GM21390 (cell line): Measurements from ENCODE around the gene SSBP3.

Experiments
- ATAC-seq: cut with Tn5 transposase; IDR thresholded peaks from one replicate; pipeline ENCODE4 v1.9.1; 2021; ENCODE audit not compliant: unreplicated experiment

Gene SSBP3

DNA sequence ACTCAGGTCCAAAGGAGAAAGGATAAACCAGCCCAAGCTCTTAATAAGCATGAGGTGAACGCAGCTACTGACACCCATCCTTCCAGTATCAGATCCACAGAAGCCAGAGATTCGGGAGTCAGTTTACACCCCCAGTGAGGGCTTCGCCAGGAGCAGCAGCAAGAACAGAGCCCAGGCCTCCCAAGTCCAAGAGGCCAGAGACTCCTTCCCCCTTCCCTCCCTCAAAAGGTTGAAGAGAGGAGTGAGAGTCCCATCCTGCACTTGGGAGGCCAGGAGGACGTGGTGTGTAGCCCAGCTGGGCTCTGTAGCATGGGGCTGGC is 133.5 kb downstream of the SSBP3 start:
- ATAC-seq, result no peak

GRCh38 chr1:54272134-54272533 is 134.1 kb downstream of the SSBP3 start:
- no peak for ATAC-seq

- ATAC-seq, result no peak
Measured at GRCh38 chr1:54271341-54271740, 134.9 kb downstream of the SSBP3 start.

DNA sequence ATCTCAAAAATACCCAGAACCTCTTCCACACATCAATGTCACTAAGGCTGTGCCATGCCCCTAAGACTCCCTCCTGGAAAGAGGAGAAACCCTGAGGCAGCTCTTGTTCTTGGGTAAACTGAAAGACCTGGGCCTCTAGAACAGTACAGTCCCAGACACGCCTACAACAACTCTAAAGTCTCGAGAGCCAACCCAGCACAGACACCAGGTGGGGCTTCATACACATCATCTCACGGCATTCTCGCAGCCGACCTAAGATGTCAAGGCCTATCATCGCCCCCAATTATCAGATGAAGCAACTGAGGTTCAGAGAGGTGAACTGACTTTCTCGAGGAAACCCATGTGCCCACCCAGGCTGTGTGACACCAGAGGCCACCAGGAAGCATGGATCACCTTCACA is 135.7 kb downstream of the SSBP3 start:
- ATAC-seq, result no peak

GRCh38 chr1:54268762-54269297 is 137.4 kb downstream of the SSBP3 start:
- ATAC-seq, result no peak

DNA sequence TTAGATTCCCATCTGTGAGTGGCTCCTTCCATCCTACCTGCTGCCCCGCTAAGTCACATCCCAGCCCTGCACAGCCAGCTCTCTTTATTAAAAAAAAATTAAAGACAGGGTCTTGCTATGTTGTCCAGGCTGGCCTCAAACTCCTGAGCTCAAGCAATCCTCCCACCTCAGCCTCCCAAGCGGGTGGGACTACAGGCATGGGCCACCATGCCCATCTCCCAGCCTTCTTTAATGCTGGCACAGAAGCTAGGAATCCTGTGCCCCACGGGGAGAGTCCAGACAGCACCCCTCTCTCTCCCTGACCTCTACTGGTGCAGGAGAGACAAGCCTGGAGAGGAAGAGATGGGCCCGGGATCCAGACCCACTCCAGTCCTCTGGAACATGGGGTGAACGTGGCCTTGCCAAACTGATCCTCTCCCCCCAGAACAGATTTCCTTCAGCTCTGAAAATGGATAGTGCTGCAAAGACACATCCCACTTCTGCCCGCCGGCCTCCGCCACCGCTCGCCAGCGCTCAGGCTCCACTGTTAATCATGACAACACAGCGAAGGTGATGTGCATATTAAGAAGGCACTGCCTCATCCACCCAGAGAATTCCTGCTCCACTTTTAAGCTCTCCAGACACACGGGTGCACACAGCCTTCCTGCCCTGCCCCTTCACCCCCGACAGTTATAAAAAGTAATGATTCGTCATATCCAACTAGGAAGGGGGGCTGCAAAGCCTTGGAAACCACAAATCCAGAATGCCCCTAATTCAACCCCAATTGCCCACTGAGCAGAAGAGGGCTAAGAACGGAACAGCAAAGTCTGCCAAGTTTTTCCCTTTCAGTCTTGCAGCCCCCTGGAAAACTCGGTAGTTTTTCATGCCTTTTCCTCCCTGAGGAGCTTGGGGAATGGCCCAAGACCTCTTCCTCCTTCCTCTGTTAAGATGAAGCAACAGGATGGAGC is 138.1 kb downstream of the SSBP3 start:
- ATAC-seq, result no peak

DNA sequence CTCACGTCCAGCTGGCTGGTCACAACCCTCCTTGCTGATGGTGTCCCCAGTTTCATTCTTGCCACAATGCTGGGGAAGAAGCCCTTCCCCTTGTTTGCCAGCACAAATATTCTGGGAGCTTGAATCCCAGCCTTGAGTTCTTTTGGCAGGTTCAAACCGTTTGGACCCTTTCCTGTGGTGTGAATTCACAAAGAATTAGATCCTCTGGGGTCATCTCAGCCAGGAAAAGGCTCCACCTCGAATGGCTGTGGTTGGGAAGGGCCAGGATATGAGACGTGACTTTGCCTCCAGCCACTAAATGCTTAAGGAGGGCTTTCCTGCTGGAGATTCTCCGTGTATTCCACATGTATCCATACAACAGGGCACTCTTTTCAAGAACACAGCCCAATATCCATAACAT is 139.3 kb downstream of the SSBP3 start:
- ATAC-seq, result no peak

DNA sequence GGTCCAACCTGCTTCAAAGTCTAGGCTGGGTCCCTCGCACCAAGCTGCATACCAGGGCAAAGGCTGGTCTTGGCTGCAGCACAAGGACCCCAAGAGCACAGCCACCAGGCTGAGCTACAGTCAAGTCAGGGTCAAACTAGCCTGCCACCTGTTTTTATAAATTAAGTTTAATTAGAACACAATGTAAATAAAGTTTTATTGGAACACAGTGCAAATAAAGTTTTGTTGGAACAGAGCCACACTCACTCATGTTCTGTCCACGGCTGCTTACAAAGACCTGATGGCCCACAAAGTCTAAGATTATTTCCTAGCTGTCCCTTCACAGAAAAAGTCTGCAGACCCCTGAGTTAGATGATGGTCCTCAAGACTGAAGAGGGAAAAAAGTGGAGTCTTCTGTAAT is 140.0 kb downstream of the SSBP3 start:
- ATAC-seq, result no peak

- no peak for ATAC-seq
Measured at GRCh38 chr1:54265659-54266058, 140.5 kb downstream of the SSBP3 start.

DNA sequence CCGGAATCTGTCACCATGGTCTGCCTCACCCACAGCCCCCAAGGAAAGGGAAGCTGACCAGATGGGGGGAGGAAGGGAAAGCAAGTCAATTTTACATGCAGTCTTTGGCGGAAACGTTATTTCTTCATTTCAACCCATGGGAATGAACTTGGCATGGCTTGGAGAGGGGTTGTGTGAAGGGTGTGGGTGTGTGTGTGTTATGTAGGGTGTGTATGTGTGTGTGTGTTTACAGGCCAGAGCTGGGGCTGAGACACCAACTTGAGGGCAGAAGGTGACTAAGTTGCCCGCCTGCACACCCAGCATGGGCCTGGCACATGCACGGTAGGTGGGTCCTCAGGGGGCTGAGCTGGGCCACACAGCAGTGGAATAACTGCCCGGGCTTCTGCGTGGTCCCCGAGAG is 141.1 kb downstream of the SSBP3 start:
- ATAC-seq, result no peak

- ATAC-seq, result no peak
Measured at GRCh38 chr1:54263601-54264226, 142.5 kb downstream of the SSBP3 start.

DNA sequence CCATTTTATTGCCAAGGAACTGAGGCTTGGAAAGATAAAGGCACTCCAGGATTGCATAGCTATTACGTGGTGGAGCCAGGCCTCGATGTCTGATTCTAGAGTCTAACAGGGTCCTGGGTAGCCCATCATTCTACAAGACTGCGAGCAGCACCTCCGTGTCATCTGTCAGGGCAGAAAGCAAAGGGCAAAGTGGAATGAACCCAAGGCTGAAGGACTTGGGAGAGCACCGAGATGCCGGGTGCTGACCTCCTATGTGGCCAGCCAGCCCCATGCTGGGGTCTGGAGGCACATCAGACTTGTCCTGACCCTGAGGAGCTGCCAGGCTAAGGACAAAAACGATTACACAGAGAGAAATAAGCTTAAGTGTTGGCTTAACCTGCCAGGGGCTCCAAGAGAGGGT is 143.9 kb downstream of the SSBP3 start:
- ATAC-seq, result no peak

DNA sequence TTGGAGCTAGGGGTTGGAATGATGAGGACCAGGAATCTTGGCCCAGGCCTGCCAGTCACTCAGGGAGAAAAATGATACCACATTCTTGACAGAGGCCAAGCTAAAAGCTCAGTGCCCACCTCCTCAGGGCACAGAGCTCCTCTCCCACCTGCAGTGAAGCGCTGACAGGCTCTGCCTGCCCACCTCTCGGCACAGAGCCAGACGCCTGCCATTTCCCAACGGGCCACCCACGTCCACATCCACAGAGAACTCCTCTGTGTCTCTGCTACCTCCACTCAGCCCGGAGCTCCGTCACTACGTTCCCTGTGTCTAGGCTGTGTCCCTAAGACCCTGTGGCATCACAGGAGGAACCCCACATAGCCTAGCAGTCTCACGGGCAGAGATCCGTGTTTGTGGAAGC is 145.4 kb downstream of the SSBP3 start:
- no peak for ATAC-seq

DNA sequence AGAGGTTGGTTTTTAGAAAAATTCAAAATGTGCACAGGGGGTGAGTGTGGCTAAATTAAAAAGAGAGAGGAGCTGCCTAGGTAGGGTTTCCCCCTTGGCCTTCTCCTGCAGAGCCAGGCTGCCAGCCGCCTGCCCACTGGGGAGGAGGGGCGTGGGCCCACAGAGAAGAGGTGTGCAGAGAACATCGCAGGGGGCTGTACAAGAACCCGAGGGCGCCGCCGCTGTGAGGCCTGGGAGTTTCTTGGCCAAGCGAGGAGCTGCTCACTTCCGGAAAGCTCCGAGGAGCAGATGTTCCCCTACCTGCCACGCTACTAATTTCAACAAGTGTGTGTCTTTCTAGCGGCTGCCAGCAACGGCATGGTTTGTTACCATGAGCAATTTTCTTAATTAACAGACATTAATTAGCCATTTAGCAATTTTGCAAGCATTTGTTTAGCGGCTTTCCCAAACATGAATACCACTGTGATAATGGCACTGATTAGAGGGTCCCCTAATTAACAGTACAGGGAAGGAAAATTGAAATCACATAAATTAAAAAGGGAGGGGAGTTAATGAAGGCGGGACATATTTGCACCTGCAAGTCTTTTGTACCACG is 146.6 kb downstream of the SSBP3 start:
- no peak for ATAC-seq

- ATAC-seq, result no peak
Measured at GRCh38 chr1:54257876-54258275, 148.3 kb downstream of the SSBP3 start.

- no peak for ATAC-seq
Measured at GRCh38 chr1:54257346-54257620, 148.9 kb downstream of the SSBP3 start.

DNA sequence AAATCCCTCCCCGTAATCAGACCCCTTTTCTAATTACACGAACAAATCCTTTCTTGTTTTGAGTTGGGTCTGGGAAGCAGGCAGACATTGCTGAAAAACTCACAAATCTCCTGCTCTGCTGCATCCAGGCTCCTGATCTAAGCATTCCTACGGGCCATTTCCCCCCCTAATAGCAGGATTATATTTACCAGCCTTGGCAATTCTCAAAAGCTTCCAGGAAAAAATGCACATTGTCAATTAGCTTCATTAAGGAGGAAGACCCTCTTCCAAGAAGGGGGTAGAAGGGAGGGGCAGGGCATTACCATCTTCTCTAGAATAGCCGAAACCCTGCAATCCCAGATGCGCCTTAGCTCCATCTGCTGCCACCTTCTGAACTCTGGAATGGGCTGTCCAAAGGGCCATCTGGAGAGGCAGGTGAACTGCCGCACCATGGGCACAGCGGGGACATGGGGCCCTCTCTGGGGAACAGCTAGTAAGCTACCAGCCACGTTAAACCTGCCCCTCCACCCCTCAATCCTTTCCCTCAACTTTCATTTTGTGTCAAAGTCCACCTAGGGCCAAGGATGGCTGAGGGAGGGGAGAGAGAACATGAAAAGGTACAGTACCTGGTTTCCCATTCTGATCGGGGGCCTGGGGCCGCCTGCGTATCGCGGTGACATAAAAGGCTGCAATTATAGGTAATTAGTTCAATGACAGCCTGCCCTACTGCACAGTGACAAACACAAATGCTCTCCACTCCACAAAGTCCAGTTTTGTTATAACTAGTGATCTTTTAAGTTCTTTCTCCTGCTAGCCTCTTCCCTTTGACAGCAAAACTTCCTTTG is 149.5 kb downstream of the SSBP3 start:
- ATAC-seq, result no peak

GRCh38 chr1:54255026-54255702 is 151.0 kb downstream of the SSBP3 start:
- ATAC-seq, result no peak

DNA sequence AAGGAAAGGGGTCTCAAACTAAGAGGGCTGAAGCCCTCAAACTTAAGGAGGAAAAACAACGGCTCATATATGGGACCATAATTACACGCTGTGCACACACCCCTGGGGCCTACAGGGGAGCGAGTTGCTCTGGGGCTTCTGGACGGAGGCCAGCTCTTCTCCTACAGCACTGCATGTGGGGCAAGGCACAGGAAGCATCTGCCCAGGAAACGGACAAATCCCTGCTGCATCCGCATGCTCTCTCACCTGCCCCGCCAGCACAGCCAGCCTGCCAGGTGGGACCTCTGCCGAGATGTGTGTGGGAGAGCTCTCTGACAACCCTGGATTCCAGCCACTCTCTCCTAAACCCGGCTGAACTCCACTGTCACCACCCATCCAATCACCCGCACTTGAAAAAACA is 152.1 kb downstream of the SSBP3 start:
- ATAC-seq, result no peak

GRCh38 chr1:54253480-54253879 is 152.7 kb downstream of the SSBP3 start:
- no peak for ATAC-seq
